ENCODE data around the gene ADPRH.
"Not testable (repeated sequence)": the region's sequence is repeated elsewhere in the genome, so short reads cannot be mapped to it uniquely, and the experiment has no call there.

The ADPRH gene

DNA sequence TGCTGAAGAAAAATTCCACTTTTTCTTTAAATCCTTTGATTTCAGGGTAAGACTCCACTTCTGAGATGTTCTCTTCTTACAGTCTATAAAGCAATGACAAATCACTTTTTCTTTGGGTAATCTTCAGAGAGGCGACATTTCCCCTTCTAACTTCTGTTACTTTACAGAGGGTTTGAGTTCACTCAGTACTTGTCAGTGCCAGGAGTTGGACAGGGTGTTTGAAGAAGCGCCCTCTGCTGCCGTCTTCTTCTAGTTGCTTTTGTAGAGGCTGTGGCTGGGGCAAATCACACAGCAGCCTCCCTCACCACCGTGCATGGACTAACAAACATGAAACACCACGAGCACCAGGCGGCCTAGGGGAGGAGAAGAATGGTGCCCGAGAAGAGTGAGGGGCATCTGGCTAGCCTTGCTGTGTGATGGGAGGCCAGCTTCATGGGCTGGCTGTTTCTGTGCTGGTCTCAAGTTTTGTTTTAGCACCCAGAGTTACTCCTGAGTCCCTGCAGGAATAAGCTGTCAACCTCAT lies 19.8 kb upstream of the ADPRH start, which contains the start of gene CD80:
CD80 (minus strand) TSS at position 174 of the 523 bp plus-strand sequence. CDS start 1,886 bp downstream, outside the sequence.
- peak; percentile 31 to 33 for DNase-seq (ENCODE audit: low read depth in 2 of 2)

DNA sequence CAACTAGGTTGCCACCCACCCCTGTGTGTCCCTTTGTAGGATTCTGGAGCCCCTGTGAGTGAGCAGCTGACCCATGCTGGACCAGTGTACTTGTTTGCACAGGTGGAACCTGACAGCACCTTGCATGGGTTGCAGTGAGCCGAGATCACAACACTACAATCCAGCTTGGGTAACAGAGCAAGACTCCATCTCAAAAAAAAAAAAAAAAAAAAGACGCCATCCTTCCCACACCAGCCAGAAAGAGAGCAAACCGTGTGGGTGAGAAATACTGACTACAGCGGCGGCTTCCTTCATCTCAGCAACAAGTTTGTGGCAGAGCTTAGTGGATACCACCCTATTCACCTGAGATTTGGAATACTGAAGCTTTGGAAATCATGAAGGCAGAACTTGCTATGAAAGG lies 19.1 kb upstream of the ADPRH start:
- DNase-seq (ENCODE audit: low read depth in 2 of 2), result no peak

DNA sequence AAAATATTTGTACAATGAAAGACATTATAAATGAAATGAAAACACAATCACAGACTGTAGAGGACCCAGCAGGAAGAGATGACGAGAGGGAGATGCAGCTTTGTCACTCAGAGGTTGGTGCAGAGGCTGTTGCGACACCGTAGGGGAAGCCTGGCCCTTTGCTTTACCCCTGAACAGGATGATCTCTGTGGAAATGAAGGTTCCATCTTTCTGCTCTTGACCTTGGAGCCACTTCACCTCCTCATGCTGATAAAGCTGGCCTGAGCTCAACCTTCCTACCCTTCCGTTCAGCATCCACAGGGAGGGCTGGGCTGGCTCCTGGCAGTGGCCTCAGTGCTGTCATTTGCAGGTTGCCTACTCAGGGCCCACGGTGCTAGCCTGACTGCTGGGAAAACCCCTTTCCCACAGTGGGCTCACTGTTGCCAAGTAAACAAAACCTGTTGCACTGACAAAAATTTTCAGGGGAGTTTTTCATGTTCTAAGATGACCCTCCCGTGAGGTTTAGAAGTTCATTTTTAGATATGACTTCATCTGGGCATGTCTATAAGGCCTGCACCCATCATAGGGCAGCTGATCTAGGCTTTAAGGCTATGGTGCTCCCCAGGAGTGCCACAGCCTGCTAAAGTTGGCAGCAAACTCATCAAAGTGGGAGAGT lies 16.9 kb upstream of the ADPRH start:
- no peak for DNase-seq (ENCODE audit: low read depth in 2 of 2)

DNA sequence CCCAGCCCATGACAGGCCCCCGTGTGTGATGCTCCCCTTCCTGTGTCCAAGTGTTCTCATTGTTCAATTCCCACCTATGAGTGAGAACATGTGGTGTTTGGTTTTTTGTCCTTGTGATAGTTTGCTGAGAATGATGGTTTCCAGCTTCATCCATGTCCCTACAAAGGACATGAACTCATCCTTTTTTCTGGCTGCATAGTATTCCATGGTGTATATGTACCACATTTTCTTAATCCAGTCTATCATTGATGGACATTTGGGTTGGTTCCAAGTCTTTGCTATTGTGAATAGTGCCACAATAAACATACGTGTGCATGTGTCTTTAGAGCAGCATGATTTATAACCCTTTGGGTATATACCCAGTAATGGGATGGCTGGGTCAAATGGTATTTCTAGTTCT lies 16.0 kb upstream of the ADPRH start:
- not testable (repeated sequence) for DNase-seq (ENCODE audit: low read depth in 2 of 2)

DNA sequence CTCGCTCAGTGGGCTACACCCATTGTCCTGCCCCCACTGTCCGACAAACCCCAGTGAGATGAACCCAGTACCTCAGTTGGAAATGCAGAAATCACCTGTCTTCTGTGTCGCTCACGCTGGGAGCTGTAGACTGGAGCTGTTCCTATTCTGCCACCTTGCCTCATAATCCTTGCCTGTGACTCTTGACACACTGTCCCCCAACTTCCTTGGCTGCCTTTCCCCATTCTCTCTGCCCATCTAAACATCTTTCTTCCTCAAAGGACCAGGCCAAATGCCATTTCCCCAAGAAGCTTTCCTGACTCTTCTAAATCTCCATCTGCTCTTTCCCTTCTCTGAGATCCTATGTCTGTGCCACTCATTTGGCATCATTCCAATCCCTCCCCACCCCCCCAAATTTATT lies 10.1 kb upstream of the ADPRH start:
- no peak for DNase-seq (ENCODE audit: low read depth in 2 of 2)

DNA sequence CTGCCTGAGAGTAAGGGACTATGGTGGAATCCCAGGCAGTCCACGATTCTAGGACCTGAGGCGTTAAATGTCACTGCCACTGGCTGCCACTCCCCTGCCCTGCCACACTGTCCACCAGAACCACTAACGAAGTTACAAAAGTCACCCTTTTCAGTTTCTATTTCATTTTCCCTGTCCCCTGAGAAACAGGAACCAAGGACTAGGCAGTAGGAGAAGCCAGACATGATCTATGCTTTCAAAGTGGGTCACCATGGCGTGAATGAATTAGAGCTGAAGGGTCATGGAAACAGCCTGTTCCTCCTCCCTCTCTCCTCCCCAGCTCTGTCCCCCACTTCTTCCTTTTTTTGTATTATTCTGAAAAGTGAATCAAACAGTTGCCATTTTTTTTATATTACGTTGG lies 9.1 kb upstream of the ADPRH start:
- no peak for DNase-seq (ENCODE audit: low read depth in 2 of 2)

DNA sequence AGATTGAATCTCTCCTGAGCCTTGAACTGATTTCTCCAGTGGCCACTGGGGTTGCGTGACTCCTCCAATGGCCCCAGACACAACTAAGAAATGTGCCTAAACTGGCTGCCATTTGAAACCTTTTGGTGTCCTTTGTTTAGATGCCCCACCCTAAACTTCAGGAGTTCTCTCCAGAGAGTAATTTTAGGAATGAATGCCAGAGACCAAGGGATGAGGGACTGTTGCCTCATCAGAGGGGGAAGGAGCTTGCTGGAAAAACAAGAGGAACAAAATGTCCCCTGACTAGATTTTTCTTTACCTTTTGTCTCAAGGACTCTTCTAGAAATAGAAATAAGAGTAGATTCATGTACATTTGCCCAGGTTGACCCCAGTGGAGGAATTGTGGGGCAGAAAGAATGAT lies 8.1 kb upstream of the ADPRH start:
- DNase-seq (ENCODE audit: low read depth in 2 of 2), result no peak

DNA sequence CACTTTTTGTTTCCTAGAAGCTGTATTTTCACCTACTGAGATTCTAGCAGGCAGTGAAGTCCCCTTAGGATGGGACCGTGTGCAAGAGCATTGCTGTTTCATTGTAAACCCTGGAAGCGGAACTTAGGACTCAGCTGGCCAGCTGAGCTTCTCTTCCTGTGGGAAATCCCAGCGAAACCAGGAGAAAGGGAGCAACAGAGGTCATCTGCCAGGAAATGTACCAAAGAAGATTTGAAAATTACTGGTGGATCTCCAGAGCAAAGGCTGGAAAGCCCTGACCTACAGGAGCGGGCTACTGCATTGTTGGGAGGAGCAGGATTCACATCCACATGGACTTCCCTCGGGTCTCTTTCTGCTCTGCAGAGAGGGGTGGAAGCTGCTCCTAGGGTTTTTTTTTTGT lies 7.6 kb upstream of the ADPRH start:
- no peak for DNase-seq (ENCODE audit: low read depth in 2 of 2)

DNA sequence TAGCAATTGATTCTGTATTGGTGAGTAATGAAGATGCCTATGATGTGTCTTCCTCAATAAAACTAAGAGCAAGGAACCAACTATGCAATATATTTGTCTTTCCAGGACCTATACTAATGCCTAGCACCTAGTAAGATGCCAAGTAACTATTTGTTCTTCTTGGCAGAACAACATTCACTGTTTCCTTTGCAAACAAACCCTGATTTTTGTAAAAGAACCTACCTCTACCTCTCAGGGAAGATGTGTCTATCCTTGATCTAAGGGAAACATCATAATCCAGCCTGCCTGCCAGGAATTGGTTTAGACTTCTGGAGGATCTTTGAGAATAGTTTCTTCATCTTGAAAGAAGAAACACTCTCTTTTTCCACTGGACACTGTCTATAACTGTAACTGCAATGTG lies 3.8 kb upstream of the ADPRH start:
- no peak for DNase-seq (ENCODE audit: low read depth in 2 of 2)

DNA sequence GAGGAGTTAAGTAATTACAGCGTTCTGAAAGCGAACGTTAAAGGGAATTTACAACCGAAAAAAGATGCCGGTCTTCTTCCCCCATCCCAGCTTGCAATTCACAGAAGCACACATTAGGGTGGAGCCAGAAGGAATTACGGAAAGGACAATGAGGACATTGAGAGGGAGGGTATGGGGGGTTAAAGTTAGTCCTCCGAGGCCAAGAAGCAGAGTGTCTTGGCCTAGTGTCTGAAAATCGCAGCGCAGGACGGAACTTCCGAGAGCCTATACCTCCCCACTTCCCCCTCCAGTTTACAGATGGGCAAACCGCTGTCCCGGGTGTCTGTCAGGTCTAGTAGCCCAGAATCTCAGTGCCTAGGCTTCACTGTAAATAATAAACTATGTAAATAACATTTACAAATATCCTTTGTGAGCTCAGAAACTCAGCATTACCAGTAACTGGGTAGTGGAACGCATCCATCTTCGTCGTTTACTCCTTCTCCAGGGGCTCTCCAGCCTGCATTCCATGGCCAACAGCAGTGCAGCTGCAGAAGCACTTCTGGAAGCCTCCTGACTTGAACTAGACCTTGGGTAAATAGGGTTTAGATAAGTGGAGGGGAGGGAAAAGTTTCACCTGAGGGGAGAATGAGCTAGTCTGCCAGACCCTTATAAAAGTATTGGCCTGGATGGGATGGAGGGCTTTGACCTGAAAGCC lies 922 bp downstream of the ADPRH start:
- DNase-seq (ENCODE audit: low read depth in 2 of 2), result no peak

DNA sequence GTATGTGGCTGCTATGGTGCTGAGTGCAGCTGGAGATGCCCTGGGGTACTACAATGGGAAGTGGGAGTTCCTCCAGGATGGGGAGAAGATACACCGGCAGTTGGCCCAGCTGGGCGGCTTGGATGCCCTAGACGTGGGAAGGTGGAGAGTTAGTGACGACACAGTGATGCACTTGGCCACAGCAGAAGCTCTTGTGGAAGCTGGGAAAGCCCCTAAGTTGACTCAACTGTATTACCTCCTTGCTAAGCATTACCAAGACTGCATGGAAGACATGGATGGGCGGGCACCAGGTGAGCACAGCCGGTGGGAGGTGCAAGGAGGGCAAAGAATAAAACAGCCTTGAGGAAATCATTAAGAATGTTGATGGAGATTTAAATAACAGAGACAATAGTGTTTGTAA lies 2.9 kb downstream of the ADPRH start:
- DNase-seq (ENCODE audit: low read depth in 2 of 2), result peak in 1 of 2 donors; percentile 12

DNA sequence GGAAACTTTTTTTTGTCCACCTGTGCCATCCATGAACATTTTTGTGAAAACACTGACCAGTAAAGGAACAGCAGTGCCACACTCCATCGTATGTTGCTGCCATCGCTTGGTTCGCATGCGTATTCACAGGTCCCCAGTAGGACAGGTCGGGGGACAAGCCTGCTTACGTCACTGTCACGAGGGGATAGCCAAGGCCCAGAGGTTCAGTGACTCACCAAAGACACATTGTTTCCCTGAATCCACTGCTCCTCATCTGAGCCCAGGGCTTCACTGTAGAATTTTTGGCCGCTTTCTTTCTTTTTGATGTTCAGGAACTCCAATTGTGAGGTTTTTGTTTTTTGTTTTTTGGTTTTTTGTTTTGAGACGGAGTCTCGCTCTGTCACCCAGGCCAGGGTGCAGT lies 5.9 kb downstream of the ADPRH start:
- DNase-seq (ENCODE audit: low read depth in 2 of 2), result no peak

DNA sequence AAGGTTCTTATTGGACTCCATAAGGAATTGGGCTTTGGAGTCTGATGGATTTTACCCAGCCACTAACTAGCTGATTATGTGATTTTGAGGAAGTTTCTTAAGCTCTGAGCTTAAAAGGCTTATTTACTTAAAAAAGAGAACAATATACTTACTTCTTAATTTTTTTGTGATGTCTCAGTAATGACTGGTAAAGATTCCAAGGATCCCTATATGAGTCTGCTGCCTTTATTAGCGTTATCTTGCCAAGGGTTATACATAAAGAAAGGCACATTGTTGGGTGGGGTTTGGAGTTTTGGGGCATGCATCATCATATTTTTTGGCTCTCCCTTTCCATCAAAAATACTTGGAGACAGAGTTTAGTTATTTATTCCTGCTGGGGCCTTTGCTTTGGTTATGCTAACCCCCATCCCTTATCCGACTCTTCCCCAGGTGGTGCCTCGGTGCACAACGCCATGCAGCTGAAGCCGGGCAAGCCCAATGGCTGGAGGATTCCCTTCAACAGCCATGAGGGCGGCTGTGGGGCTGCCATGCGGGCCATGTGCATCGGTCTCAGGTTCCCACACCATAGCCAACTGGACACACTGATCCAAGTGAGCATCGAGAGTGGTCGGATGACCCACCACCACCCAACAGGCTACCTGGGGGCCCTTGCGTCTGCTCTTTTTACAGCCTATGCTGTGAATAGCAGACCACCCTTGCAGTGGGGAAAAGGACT lies 6.7 kb downstream of the ADPRH start:
- DNase-seq (ENCODE audit: low read depth in 2 of 2), result no peak

DNA sequence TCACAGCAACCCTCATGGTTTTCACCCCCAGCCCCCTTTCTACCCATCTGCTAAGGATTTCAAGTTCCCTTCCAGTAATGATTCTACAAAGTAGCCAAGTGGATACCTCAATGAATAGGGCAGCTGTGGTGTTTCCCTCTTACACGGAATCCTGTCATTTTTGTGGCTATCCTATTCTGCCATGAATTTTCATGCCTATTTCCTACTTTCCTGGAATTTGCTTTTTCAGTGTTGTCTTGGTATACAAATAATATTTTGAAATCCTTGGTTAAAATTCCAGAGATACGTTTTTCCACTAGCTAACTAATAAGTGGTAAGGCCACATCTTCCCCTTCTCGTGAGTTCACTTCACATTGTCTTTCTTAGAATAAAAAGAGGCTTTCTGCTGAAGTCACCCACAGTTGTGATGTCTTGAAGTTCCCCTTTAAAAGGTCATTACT lies 7.5 kb downstream of the ADPRH start:
- no peak for DNase-seq (ENCODE audit: low read depth in 2 of 2)

DNA sequence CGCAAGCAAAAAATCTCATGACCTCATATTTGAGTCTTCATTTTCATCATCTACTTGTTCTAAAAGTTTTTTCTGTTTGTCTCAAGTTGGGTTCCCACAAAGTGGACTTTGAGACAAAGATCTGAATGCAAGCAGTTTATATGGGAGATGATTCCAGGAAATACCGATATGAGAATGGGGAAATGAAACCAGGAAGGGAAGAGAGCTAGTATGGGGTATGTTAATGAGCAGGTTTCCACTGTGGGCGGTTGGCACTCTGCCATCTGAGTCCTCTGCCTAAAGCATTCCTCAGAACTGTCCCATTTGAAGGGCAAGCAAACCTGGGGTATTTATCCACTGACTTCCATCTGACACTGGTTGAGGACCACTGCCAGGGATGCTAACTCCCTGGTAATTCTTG lies 8.8 kb downstream of the ADPRH start:
- peak in 1 of 2 donors; percentile 9 for DNase-seq (ENCODE audit: low read depth in 2 of 2)

DNA sequence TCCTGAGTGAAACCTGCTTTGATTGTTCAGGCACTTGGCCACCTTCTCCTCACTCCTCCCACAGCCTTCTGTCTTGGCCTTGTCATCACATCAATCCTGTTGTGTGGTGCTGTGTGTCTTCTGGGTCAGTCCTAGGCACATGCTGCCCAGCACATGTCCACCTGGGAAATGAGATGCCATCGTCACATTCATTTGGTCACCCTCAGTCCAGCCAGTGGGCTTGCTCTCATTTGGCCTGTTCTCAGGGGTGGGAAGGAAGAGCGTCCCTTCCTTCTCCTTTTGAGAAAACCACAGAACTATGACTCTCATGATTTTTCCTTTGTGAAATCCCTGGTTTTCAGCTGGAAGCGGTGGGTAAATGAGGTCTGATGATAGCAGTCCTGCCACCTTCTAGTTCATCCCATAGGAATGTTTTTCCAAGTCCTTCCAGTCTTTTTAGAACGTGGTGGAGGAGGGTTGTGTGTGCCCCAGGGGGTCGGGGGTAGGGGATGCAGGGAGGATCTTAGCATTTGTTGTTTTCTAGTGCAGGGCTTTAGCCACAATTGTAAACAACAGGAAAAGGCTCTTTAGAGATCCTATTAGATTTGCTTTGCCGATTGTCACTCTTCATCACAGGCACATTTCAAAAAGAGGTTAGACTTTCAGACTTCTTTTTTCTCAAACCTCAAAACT lies 9.9 kb downstream of the ADPRH start:
- DNase-seq (ENCODE audit: low read depth in 2 of 2), result no peak

DNA sequence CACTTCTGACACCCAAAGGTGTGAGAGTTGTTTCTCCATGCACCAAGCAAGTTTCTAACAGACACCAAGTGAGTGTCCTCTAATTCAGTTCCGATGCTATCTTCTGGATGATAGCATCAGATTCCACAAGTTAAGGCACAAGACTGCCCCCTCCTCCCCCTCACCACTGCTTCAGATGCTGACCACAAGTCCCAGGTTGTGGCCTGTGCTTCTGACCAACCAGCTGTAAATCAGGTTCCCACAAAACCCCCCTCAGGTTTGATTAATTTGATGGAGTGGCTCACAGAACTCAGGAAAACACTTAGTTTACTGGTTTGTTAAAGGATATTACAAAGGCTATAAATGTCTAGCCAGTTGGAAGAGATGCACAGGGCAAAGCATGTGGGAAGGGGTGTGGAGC lies 11.4 kb downstream of the ADPRH start:
- no peak for DNase-seq (ENCODE audit: low read depth in 2 of 2)

DNA sequence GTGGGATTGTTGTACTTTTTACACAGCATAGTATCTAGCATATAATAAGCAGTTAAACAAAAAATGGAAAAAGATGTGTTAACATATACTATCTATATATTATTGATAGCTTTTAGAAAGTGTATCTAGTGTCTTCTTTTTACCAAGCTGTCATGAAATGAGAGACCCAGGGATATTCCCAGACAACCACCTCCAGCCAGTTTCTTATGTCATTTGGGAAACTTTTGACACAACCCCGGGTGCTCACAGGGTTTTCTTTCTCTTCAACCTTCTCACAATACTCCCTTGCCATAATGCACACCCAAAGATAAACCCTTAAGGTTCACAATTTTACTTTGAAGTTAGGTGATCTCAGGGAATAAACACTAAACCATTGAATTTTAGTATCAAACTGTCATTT lies 13.6 kb downstream of the ADPRH start:
- DNase-seq (ENCODE audit: low read depth in 2 of 2), result no peak

DNA sequence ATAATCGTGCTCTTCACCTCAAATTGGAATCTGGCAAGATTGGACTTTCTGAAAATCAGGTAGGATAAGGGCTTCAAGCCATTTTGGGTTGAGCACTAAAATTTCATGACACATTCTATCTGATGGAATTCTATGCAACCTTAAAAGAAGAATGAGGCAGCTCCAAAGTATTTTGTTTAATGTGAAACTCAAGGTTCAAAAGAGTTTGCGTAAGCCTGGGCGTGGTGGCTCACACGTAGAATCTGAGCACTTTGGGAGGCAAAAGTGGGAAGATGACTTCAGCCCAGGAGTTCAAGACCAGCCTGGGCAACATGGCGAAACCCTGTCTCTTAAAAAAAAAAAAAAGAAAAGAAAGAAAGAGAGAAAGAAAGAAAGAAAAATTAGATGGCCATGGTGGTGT lies 14.8 kb downstream of the ADPRH start:
- no peak for DNase-seq (ENCODE audit: low read depth in 2 of 2)

DNA sequence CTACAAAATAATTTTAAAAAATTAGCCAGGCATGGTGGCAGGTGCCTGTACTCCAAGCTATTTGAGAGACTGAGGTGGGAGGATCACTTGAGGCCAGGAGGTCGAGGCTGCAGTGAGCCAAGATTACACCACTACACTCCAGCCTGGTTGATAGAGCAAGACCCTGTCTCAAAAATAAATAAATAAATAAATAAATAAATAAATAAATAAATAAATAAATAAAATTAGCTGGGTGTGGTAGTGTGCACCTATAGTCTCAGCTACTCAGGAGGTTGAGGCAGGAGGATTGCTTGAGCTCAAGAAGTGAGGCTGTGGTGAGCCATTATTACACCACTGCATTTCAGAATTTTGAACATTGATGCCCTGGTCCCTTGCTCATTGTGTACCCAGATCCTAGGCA lies 15.6 kb downstream of the ADPRH start:
- DNase-seq (ENCODE audit: low read depth in 2 of 2), result not testable (repeated sequence)

DNA sequence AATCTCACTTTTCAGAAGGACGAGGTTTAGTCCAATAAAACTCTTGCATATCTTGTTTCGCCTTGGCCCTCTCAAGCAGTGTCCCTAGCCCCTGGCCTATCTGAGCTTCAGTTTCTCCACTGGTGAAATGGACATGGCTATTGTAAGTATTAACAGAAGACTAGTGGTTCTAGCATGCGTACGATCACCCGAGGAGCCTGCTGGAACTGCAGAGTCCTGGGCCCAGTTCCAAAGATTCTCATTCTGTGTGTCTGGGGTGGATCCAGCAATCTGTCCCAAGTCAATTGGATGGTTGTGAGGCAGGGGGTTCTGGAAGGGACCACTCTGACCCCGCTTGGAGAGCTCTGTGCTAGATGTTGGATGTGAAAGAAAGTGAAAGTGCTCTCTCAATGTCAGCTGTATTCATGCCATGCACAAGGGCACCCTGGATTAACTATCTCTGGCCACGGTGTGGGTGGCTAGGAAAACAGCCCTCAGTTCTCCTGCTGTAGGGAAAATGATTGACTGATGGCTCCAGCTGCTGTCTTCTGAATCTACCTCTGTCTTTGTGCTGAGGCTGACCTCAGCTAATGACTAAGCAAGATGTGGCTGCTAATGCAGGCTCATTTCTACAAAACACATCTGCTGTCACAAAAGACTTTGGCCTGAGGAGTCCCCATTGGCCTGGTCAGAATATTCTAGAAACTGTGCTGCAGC lies 16.5 kb downstream of the ADPRH start:
- no peak for DNase-seq (ENCODE audit: low read depth in 2 of 2)

DNA sequence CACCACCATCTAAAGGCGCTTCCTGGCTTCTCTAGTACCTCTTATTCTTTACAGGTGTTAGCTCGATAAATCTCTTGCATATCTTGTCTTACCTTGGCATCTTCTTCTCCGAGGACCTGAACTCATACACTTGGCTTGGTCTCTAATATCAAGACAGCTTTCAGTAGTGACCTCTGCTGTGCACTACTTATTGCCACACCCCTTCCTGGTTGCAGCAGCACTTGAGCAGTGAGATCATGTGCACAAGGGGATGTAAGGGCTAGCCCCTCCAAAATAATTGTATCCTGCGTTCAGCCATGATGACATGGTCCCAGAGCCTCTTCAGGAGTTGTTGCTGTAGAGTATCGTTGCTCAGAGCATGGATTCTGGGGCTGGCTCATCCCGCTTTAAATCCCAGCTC lies 17.1 kb downstream of the ADPRH start:
- no peak for DNase-seq (ENCODE audit: low read depth in 2 of 2)
